K562 (cell line): ENCODE measurements around the gene FKRP. TPM values are rescaled to one million over a fixed set of nuclear protein-coding genes. Genes with fewer than 3 reads are reported as not detected.

Experiments used
- CXXC5 ChIP-seq: fragments of 250-450 bp; sonication (Bioruptor Pico); IDR thresholded peaks from 2 replicates; pipeline ENCODE4 v1.8.0; 2022; ENCODE audit warnings: inconsistent platforms, mild to moderate bottlenecking, moderate library complexity
- KDM4B ChIP-seq, 2 experiments: fragments of 450-650 bp in 1 of 2; sonication (generic) in 1 of 2; IDR thresholded peaks; 2 replicates each; pipeline ENCODE4 v1.6.1; 2016 to 2017; ENCODE audit warnings: borderline replicate concordance in 2 of 2, antibody characterized with exemption in 1 of 2, low read depth in 1 of 2, mild to moderate bottlenecking in 1 of 2
- POLR2AphosphoS2 ChIP-seq: IDR thresholded peaks from 2 replicates; pipeline ENCODE4 v1.6.1; 2012; ENCODE audit warnings: low read length, improper control_type of control experiment
- RBFOX2 ChIP-seq: fragments of 200-400 bp; formaldehyde crosslinking; IDR thresholded peaks from 2 replicates; pipeline ENCODE4 v1.6.1; 2017; ENCODE audit warnings: low read depth, mild to moderate bottlenecking, low read length, moderate library complexity
- SFPQ ChIP-seq: fragments of 200-400 bp; formaldehyde crosslinking; IDR thresholded peaks from 2 replicates; pipeline ENCODE4 v1.6.1; 2017; ENCODE audit warnings: mild to moderate bottlenecking, low read depth, low read length, moderate library complexity
- USF2 ChIP-seq: sonication (generic); formaldehyde crosslinking; IDR thresholded peaks from 2 replicates; pipeline ENCODE4 v1.5.0; 2020; ENCODE audit warnings: missing genetic modification reagents
- ZBTB17 ChIP-seq: fragments of 450-650 bp; formaldehyde crosslinking; IDR thresholded peaks from 2 replicates; pipeline ENCODE4 v1.4.0; 2020; ENCODE audit warnings: mild to moderate bottlenecking
- polyA plus RNA-seq, 8 experiments: library from polyadenylated mRNA; depleted of rRNA in 4 of 8; stranded (reverse) in 5 of 8; unstranded in 3 of 8; fragments of >200 nt; fragmentation: Nextera tagmentation in 2 of 8; fragmentation: Illumina TruSeq in 1 of 8; extraction: Ambion mirVana in 2 of 8; extraction: Trizol in 1 of 8; gene quantifications; 2 replicates each; pipeline versions ENCODE4 v1.2.1 to v1.2.3, GENCODE V29; 2011 to 2014; ENCODE audit warnings: inconsistent platforms in 1 of 8, missing spikeins in 1 of 8
- total RNA-seq, 7 experiments: library from RNA; depleted of rRNA in 6 of 7; stranded (reverse); fragments of >200 nt in 6 of 7; fragmentation: Illumina TruSeq in 2 of 7; extraction: Trizol in 2 of 7; gene quantifications; 2 replicates each; pipeline versions ENCODE4 v1.2.1 to v1.2.3, GENCODE V29; 2011 to 2021; ENCODE audit warnings: low replicate concordance in 1 of 7
- TF ChIP-seq, protein P1 (sequence below): sonication (generic); formaldehyde crosslinking; IDR thresholded peaks from 2 replicates; pipeline ENCODE4 v1.8.0; 2022; ENCODE audit warnings: mild to moderate bottlenecking, missing genetic modification reagents
- TF ChIP-seq, protein P2 (sequence below): fragments of 250-450 bp; sonication (Bioruptor Pico); IDR thresholded peaks from 2 replicates; pipeline ENCODE4 v1.8.0; 2022; ENCODE audit warnings: inconsistent platforms

The FKRP gene
- total and polyA plus RNA-seq, 9 of the 15 experiments (the other 6 are each of a cell fraction or from before 2014, with no cell fraction given), result 0.68 to 16.1 (median 6.5) TPM

DNA sequence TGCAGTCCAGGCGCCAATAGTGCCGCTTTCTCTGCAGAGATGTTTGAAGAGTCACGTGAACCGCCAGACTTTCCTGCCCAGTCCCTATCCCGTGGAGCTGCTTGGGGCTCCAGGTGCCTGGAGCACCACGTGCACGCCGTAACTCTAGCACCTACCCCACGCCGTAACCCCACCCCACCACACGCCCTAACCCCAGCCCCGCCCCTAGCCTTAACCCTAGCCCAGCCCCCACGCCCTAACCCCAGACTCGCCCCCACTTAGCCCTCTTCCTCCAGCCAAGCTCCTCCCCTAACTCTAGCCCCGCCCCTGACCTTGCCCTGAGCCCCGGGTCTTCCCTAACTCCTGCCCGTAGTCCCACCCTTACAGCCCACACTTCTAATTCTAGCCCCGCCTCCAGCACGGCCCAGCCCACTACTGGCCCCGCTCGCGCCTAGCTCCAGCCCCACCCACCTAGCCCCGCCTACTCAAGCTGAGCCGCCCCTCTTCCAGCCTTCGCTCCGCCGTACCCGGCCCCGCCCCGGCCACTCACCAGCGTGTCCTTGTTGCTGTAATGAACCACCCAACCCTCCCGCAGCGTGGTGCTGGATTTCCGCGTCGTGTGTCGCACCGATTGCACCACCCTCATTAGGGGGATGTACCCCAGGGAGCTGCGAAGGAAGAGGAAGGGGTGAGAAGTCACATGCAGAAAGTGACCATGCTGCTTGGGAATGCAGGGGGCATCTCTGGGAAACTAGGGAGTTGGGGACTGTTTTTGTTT is 48.5 kb upstream of the FKRP start (continued):
- TF ChIP-seq SFPQ, result no peak
- TF ChIP-seq, protein P1, sequence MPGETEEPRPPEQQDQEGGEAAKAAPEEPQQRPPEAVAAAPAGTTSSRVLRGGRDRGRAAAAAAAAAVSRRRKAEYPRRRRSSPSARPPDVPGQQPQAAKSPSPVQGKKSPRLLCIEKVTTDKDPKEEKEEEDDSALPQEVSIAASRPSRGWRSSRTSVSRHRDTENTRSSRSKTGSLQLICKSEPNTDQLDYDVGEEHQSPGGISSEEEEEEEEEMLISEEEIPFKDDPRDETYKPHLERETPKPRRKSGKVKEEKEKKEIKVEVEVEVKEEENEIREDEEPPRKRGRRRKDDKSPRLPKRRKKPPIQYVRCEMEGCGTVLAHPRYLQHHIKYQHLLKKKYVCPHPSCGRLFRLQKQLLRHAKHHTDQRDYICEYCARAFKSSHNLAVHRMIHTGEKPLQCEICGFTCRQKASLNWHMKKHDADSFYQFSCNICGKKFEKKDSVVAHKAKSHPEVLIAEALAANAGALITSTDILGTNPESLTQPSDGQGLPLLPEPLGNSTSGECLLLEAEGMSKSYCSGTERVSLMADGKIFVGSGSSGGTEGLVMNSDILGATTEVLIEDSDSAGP (CRISPR knock-in tag), result no peak
- peak; percentile 85; the same call in 1 of the 2 replicates for TF ChIP-seq POLR2AphosphoS2
- TF ChIP-seq CXXC5 (CRISPR knock-in tag), result peak; percentile 65
- peak; percentile 72 for TF ChIP-seq RBFOX2
- TF ChIP-seq, protein P2, sequence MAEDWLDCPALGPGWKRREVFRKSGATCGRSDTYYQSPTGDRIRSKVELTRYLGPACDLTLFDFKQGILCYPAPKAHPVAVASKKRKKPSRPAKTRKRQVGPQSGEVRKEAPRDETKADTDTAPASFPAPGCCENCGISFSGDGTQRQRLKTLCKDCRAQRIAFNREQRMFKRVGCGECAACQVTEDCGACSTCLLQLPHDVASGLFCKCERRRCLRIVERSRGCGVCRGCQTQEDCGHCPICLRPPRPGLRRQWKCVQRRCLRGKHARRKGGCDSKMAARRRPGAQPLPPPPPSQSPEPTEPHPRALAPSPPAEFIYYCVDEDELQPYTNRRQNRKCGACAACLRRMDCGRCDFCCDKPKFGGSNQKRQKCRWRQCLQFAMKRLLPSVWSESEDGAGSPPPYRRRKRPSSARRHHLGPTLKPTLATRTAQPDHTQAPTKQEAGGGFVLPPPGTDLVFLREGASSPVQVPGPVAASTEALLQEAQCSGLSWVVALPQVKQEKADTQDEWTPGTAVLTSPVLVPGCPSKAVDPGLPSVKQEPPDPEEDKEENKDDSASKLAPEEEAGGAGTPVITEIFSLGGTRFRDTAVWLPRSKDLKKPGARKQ (CRISPR knock-in tag), result no peak
- TF ChIP-seq ZBTB17 (CRISPR knock-in tag), result 0 out of 2 replicates have a peak, but pooled peaks have one; percentile 31
- TF ChIP-seq KDM4B (IDR thresholded peaks at IDR 0.05; ENCODE audit: borderline replicate concordance in 2 of 2, low read depth in 1 of 2), result no peak
- TF ChIP-seq USF2 (CRISPR knock-in tag), result peak; percentile 72
